ENCODE data around the gene COL15A1. TPM values are rescaled to one million over a fixed set of nuclear protein-coding genes. Genes with fewer than 3 reads are reported as not detected.

The COL15A1 gene
- total RNA-seq, 1 donor from 2014 or later = 5.8 TPM

Other genes with a start within 250 kb of the COL15A1 start
- 1.0 and 3.3 TPM in 2 replicates for gene GABBR2, start 235.0 kb upstream of the COL15A1 start, total RNA-seq
- 17.3 and 17.6 TPM in 2 replicates for gene ANKS6, start 147.4 kb upstream of the COL15A1 start, total RNA-seq
- gene GALNT12, start 136.2 kb upstream of the COL15A1 start, total RNA-seq = 0.99 and 2.6 TPM in 2 replicates
- 24.1 and 28.2 TPM in 2 replicates for gene TGFBR1, start 161.2 kb downstream of the COL15A1 start, total RNA-seq

Data from glomerular endothelial cell (primary cell).